ENCODE measurements around the gene RSPO1. TPM values are rescaled to one million over a fixed set of nuclear protein-coding genes. Genes with fewer than 3 reads are reported as not detected.
A peak's percentile ranks its signal among the peaks of the same experiment; 100 is the strongest.

The RSPO1 gene
- total and polyA plus RNA-seq, 2 of the 13 experiments (the other 11 are each of a cell fraction or from before 2014, with no cell fraction given), result not detected

DNA sequence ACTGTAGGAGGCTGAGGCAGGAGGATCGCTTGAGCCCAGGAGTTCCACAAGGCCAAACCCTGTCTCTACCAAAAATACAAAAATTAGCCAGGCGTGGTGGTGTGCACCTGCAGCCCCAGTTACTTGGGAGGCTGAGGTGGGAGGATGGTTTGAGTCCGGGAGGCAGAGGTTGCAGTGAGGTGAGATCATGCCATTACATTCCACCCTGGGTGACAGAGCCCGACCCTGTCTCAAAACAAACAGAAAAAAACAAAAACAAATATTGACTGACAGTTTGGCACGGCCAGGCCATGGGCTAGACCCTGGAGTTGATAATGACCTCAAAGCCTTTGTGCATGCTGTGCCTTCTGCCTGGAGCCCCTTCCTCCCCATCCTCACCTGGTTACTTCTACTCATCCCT lies 19.2 kb upstream of the RSPO1 start (continued):
- no peak for TF ChIP-seq ZNF589 (CRISPR knock-in tag; conservative IDR thresholded peaks at IDR 0.05)
- no peak for TF ChIP-seq ZNF841 (CRISPR knock-in tag; IDR thresholded peaks at IDR 0.05; ENCODE audit: borderline replicate concordance)
- TF ChIP-seq, protein P1, sequence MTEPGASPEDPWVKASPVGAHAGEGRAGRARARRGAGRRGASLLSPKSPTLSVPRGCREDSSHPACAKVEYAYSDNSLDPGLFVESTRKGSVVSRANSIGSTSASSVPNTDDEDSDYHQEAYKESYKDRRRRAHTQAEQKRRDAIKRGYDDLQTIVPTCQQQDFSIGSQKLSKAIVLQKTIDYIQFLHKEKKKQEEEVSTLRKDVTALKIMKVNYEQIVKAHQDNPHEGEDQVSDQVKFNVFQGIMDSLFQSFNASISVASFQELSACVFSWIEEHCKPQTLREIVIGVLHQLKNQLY (CRISPR knock-in tag; IDR thresholded peaks at IDR 0.05), result 0 out of 2 replicates have a peak, but pooled peaks have one; percentile 35
- TF ChIP-seq SOX5 (CRISPR knock-in tag; IDR thresholded peaks at IDR 0.05; ENCODE audit: borderline replicate concordance), result peak; percentile 11; the same call in 1 of the 2 replicates
- peak; percentile 62; the same call in 1 of the 2 replicates for TF ChIP-seq ZMYM2 (CRISPR knock-in tag; IDR thresholded peaks at IDR 0.05)
- no peak for TF ChIP-seq CREM (IDR thresholded peaks at IDR 0.05)
- TF ChIP-seq CREM (CRISPR knock-in tag; IDR thresholded peaks at IDR 0.05), result no peak
- TF ChIP-seq, protein P2, sequence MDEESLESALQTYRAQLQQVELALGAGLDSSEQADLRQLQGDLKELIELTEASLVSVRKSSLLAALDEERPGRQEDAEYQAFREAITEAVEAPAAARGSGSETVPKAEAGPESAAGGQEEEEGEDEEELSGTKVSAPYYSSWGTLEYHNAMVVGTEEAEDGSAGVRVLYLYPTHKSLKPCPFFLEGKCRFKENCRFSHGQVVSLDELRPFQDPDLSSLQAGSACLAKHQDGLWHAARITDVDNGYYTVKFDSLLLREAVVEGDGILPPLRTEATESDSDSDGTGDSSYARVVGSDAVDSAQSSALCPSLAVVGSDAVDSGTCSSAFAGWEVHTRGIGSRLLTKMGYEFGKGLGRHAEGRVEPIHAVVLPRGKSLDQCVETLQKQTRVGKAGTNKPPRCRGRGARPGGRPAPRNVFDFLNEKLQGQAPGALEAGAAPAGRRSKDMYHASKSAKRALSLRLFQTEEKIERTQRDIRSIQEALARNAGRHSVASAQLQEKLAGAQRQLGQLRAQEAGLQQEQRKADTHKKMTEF (CRISPR knock-in tag; IDR thresholded peaks at IDR 0.05), result peak; percentile 16; the same call in 1 of the 2 replicates
- no peak for TF ChIP-seq SOX6 (IDR thresholded peaks at IDR 0.05)
- TF ChIP-seq SOX6 (CRISPR knock-in tag; IDR thresholded peaks at IDR 0.05), result peak; percentile 63
- TF ChIP-seq POLR2AphosphoS2 (IDR thresholded peaks at IDR 0.05; ENCODE audit: low read depth, low read length), result no peak
- TF ChIP-seq, protein P3, sequence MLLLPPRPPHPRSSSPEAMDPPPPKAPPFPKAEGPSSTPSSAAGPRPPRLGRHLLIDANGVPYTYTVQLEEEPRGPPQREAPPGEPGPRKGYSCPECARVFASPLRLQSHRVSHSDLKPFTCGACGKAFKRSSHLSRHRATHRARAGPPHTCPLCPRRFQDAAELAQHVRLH (CRISPR knock-in tag; IDR thresholded peaks at IDR 0.05; ENCODE audit: borderline replicate concordance, low read depth), result 0 out of 2 replicates have a peak, but pooled peaks have one; percentile 25
- no peak for TF ChIP-seq ATM (IDR thresholded peaks at IDR 0.05; ENCODE audit: borderline replicate concordance)
- TF ChIP-seq, protein P4, sequence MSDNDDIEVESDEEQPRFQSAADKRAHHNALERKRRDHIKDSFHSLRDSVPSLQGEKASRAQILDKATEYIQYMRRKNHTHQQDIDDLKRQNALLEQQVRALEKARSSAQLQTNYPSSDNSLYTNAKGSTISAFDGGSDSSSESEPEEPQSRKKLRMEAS (IDR thresholded peaks at IDR 0.05), result peak; percentile 23; the same call in 1 of the 2 replicates
- TF ChIP-seq, protein P5, sequence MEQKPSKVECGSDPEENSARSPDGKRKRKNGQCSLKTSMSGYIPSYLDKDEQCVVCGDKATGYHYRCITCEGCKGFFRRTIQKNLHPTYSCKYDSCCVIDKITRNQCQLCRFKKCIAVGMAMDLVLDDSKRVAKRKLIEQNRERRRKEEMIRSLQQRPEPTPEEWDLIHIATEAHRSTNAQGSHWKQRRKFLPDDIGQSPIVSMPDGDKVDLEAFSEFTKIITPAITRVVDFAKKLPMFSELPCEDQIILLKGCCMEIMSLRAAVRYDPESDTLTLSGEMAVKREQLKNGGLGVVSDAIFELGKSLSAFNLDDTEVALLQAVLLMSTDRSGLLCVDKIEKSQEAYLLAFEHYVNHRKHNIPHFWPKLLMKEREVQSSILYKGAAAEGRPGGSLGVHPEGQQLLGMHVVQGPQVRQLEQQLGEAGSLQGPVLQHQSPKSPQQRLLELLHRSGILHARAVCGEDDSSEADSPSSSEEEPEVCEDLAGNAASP (CRISPR knock-in tag; IDR thresholded peaks at IDR 0.05; ENCODE audit: borderline replicate concordance), result peak; percentile 32; the same call in 1 of the 2 replicates
- peak; percentile 36; the same call in 1 of the 2 replicates for TF ChIP-seq ISL2 (CRISPR knock-in tag; IDR thresholded peaks at IDR 0.05)
- peak; percentile 32; the same call in 1 of the 2 replicates for TF ChIP-seq ATF7 (IDR thresholded peaks at IDR 0.05)
- TF ChIP-seq ATF7 (CRISPR knock-in tag; IDR thresholded peaks at IDR 0.05), result no peak
- peak; percentile 82 for TF ChIP-seq ZNF263 (CRISPR knock-in tag; IDR thresholded peaks at IDR 0.05)
- TF ChIP-seq FOXK1 (CRISPR knock-in tag; IDR thresholded peaks at IDR 0.05; ENCODE audit: borderline replicate concordance, low read depth), result 0 out of 2 replicates have a peak, but pooled peaks have one; percentile 36
- TF ChIP-seq ZNF138 (CRISPR knock-in tag; IDR thresholded peaks at IDR 0.05; ENCODE audit: low read depth), result no peak
- TF ChIP-seq ZNF350 (CRISPR knock-in tag; IDR thresholded peaks at IDR 0.05; ENCODE audit: borderline replicate concordance, low read depth), result peak; percentile 28; the same call in 1 of the 2 replicates
- TF ChIP-seq RARA (CRISPR knock-in tag; IDR thresholded peaks at IDR 0.05), result peak; percentile 87
- no peak for TF ChIP-seq ZNF879 (CRISPR knock-in tag; IDR thresholded peaks at IDR 0.05)
- peak; percentile 95 for TF ChIP-seq ZMYM3 (CRISPR knock-in tag; IDR thresholded peaks at IDR 0.05)
- TF ChIP-seq, protein P6, sequence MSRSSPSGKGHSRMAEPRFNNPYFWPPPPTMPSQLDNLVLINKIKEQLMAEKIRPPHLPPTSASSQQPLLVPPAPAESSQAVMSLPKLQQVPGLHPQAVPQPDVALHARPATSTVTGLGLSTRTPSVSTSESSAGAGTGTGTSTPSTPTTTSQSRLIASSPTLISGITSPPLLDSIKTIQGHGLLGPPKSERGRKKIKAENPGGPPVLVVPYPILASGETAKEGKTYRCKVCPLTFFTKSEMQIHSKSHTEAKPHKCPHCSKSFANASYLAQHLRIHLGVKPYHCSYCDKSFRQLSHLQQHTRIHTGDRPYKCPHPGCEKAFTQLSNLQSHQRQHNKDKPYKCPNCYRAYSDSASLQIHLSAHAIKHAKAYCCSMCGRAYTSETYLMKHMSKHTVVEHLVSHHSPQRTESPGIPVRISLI (CRISPR knock-in tag; IDR thresholded peaks at IDR 0.05; ENCODE audit: borderline replicate concordance), result peak; percentile 82
- peak; percentile 33; the same call in 1 of the 2 replicates for TF ChIP-seq POGZ (CRISPR knock-in tag; IDR thresholded peaks at IDR 0.05)
